Measurements from ENCODE around the gene DRICH1.

GRCh38 chr22:23649071-23649501, 17.0 kb upstream of the DRICH1 start:
- TF ChIP-seq ZNF416 (CRISPR knock-in tag; IDR thresholded peaks at IDR 0.05) (no peak), CREB1 (CRISPR knock-in tag; IDR thresholded peaks at IDR 0.05) (no peak), CTCF (IDR thresholded peaks at IDR 0.05) (no peak), ZNF425 (CRISPR knock-in tag; conservative IDR thresholded peaks at IDR 0.05) (no peak), MAX (CRISPR knock-in tag; IDR thresholded peaks at IDR 0.05) (no peak), USF2 (CRISPR knock-in tag; IDR thresholded peaks at IDR 0.05) (no peak), E2F5 (CRISPR knock-in tag; IDR thresholded peaks at IDR 0.05) (no peak), USF1 (CRISPR knock-in tag; IDR thresholded peaks at IDR 0.05) (no peak)
